ENCODE results near the gene GPRASP3.

The GPRASP3 gene

DNA sequence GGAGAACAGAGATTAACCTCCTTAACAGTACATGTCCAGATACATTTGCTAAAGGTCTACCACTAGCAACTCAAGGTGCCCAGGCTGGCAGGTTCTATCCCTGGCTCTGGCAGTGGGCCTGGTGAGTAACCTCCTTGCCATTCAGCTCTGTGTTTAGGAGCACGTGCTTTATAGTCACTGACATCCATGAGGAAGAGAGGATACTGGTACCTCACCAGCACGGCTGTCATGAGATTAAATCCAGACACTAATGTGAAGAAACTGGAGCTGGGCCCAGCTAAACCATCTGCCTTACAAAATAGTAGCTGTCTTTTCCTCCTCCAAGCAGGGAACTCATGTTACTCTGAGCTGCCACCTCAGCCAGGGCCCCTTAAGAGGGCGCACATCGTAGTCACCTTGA lies 45.3 kb downstream of the GPRASP3 start:
- DNase-seq: no peak

DNA sequence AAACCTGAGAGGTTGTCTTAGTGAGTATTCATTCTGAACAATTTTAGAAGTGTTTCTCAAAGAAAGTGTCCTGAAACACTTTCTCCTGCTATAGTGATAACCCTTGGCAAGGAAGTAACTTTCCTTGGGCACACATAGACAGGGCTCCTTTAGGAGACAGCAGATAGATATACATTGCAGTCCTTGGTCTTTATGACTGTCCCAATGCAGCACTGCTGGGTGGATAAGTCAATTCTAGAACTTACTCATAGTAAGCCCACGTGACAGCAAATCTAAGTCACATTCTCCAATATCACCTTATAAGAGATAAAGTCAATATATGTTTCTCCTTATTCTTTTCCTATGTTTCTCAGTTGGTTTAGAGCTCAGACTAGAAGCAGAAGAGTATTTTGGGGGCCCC lies 46.7 kb downstream of the GPRASP3 start:
- DNase-seq: no peak

DNA sequence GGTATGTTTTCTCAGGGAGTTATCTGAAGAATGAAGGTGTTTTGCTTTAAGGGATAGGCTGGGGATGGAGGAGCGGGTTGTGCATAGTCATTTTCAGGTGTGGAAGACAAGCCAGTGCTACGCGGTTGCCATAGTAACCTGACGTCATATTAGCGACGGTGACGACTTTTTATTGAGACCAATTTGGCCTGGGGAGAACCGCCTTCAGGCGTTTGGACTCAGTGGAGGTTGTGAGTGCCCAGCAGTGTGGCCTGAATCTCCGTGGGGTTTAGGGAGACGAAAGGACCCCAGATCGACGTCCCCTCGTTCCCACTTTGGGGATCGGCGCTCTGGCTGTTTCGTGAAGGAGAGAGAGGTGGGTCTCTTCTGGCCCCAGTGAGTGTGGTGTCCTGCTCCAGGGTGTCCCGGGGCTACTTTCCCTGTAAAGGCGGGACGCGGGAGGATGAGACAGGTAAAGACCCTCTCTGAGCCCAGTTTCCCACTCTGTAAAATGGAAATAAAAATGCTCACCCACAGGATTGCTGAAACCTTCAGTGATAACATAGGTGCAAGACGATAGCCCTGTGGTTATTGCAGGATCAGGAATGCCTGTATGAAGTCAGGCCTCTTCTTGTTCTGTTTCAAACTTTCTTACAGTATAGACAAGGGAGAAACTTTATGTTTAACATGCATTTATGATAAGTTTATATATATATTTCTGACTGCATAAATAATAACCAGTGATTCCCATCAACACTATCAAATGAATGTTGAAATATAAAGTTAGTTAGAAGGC lies 48.6 kb downstream of the GPRASP3 start:
- peak; percentile 5 to 54 for DNase-seq
